ENCODE measurements around the gene VWA2.

The VWA2 gene

GRCh38 chr10:114278884-114279191 lies 39.8 kb downstream of the VWA2 start:
- peaks cover 7% of the 10 kb centered on the region for H3K4me1 ChIP-seq
- no peaks in the 10 kb centered on the region for H3K9me3 ChIP-seq (ENCODE audit: control insufficient read depth, low read length)
- H3K4me3 ChIP-seq (ENCODE audit: low read depth, low read length) = no peak overlapping the region
- TF ChIP-seq, protein P1, sequence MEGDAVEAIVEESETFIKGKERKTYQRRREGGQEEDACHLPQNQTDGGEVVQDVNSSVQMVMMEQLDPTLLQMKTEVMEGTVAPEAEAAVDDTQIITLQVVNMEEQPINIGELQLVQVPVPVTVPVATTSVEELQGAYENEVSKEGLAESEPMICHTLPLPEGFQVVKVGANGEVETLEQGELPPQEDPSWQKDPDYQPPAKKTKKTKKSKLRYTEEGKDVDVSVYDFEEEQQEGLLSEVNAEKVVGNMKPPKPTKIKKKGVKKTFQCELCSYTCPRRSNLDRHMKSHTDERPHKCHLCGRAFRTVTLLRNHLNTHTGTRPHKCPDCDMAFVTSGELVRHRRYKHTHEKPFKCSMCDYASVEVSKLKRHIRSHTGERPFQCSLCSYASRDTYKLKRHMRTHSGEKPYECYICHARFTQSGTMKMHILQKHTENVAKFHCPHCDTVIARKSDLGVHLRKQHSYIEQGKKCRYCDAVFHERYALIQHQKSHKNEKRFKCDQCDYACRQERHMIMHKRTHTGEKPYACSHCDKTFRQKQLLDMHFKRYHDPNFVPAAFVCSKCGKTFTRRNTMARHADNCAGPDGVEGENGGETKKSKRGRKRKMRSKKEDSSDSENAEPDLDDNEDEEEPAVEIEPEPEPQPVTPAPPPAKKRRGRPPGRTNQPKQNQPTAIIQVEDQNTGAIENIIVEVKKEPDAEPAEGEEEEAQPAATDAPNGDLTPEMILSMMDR (IDR thresholded peaks at IDR 0.05) = no peak
- H2AFZ ChIP-seq = no peak overlapping the region
- H3K36me3 ChIP-seq (ENCODE audit: control insufficient read depth, insufficient read depth, low read length) = no peaks in the 10 kb centered on the region
- H3K4me2 ChIP-seq (ENCODE audit: low read length) = no peak overlapping the region
- no peaks in the 10 kb centered on the region for H3K79me2 ChIP-seq
- H3K27ac ChIP-seq = no peak overlapping the region
- H3K9ac ChIP-seq = no peak overlapping the region
- H3K27me3 ChIP-seq (ENCODE audit: control insufficient read depth, insufficient read depth, low read length) = no peaks in the 10 kb centered on the region

DNA sequence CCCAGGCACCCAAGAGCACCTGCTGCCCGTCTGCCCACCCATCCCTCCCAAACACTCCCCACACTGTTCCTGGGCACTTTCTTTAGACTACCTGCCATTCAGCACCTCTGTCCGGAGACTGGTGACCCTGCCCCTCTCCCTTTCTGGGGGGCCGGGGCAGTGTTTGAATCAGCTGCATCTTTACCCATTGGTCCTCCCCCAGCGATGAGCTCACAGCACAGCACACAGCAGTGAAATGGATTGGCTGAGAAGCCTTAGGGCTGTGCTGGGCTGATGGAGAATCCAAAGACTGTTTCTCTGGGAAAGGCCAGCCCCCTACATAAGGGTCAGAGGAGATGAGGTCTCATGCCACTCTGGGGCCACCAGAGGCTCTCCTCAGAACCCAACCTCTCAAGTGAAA lies 40.2 kb downstream of the VWA2 start:
- no peaks in the 10 kb centered on the region for H3K9me3 ChIP-seq (ENCODE audit: control insufficient read depth, low read length)
- TF ChIP-seq, protein P1 (IDR thresholded peaks at IDR 0.05) = no peak
- H3K36me3 ChIP-seq (ENCODE audit: control insufficient read depth, insufficient read depth, low read length) = no peaks in the 10 kb centered on the region
- H3K9ac ChIP-seq = no peak overlapping the region
- H2AFZ ChIP-seq = no peak overlapping the region
- no peaks in the 10 kb centered on the region for H3K79me2 ChIP-seq
- H3K4me3 ChIP-seq (ENCODE audit: low read depth, low read length) = no peak overlapping the region
- H3K27ac ChIP-seq = no peak overlapping the region
- peaks cover 7% of the 10 kb centered on the region for H3K4me1 ChIP-seq
- H3K27me3 ChIP-seq (ENCODE audit: control insufficient read depth, insufficient read depth, low read length) = no peaks in the 10 kb centered on the region
- no peak overlapping the region for H3K4me2 ChIP-seq (ENCODE audit: low read length)

GRCh38 chr10:114279901-114280644 lies 41.0 kb downstream of the VWA2 start:
- H3K27me3 ChIP-seq (ENCODE audit: control insufficient read depth, insufficient read depth, low read length) = no peaks in the 10 kb centered on the region
- no peaks in the 10 kb centered on the region for H3K36me3 ChIP-seq (ENCODE audit: control insufficient read depth, insufficient read depth, low read length)
- H3K79me2 ChIP-seq = no peaks in the 10 kb centered on the region
- peaks cover 7% of the 10 kb centered on the region for H3K4me1 ChIP-seq
- no peak overlapping the region for H3K9ac ChIP-seq
- no peak overlapping the region for H3K27ac ChIP-seq
- H3K4me3 ChIP-seq (ENCODE audit: low read depth, low read length) = no peak overlapping the region
- TF ChIP-seq, protein P1 (IDR thresholded peaks at IDR 0.05) = no peak
- no peak overlapping the region for H3K4me2 ChIP-seq (ENCODE audit: low read length)
- no peaks in the 10 kb centered on the region for H3K9me3 ChIP-seq (ENCODE audit: control insufficient read depth, low read length)
- H2AFZ ChIP-seq = no peak overlapping the region

DNA sequence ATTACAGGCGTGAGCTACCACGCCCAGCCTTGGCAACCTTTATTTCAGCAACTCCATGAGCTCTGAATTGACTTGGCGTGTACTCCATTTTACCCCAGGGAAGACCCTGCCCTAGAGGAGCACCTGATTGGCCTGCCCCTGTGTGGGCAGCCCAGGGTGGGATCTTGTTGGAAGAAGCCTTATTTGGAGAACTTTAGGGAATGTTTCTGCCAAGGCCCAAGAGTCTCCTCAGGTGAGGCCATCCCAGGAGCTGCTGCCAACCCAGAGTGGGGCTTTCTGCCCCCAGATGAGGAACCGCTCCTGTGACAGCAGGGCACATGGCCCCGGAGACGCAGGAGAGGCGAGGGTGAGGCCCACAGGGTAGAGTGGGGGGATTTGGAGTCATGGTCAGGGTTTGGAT lies 42.0 kb downstream of the VWA2 start:
- no peak overlapping the region for H3K27ac ChIP-seq

More for the DNA sequence above, 42.0 kb downstream of the VWA2 start:
- no peak overlapping the region for H3K4me3 ChIP-seq (ENCODE audit: low read depth, low read length)
- no peaks in the 10 kb centered on the region for H3K36me3 ChIP-seq (ENCODE audit: control insufficient read depth, insufficient read depth, low read length)
- H2AFZ ChIP-seq = no peak overlapping the region
- no peak overlapping the region for H3K4me2 ChIP-seq (ENCODE audit: low read length)
- no peaks in the 10 kb centered on the region for H3K9me3 ChIP-seq (ENCODE audit: control insufficient read depth, low read length)
- no peak overlapping the region for H3K9ac ChIP-seq
- no peaks in the 10 kb centered on the region for H3K79me2 ChIP-seq
- H3K4me1 ChIP-seq = peaks cover 7% of the 10 kb centered on the region
- no peaks in the 10 kb centered on the region for H3K27me3 ChIP-seq (ENCODE audit: control insufficient read depth, insufficient read depth, low read length)
- TF ChIP-seq, protein P1 (IDR thresholded peaks at IDR 0.05) = no peak
